Measurements from ENCODE around the gene TXNDC11.

The TXNDC11 gene

DNA sequence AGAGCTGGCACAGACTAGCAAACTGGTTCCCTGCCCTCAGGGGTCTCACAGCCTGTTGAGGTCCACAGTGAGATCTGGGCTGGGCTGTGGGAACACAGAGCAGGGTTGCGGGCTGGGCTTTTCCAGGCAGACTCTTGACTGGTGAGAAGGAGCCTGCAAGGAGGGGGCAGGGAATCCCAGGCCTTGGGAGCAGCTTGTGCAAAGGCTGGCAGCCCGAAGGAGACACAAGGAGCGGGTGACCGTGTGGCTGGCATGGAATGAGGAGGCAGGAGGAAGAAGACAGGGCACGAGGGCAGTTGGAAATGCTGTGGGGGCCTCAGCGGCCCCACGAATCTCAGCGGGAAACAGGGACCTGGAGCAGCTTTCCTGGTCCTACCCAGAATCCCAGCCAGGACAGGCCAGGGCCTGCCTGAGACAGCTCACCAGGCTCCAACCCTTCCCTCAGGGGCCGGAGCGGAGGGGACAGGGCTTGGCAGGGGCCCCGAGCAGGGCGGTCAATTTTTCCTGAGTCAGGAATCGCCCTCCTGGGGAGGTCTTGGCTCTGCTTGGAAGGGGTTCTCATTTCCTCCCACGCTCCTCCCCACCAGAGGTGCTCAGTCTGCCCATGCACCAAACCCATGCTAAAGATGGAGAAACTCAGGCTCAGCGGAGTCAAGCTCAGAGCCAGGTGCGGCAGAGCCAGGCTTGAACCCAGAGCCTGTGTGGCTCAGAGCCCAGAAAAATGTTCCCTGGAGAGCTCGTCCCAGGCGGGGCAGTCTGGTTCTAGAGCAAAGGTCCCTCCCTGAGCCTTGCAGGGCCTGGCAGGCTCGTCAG is 83.6 kb downstream of the TXNDC11 start:
- Histone ChIP-seq H3K36me3 (ENCODE audit: control insufficient read depth, insufficient read depth, low read length) (no peaks in the 10 kb centered on the region), H3K4me3 (replicated peaks; ENCODE audit: low read depth, low read length) (no peak overlapping the region), H3K27me3 (replicated peaks; ENCODE audit: control insufficient read depth, insufficient read depth, low read length) (no peaks in the 10 kb centered on the region; the same call in 1 of the 2 replicates)
- no peak for DNase-seq (ENCODE audit: extremely low read depth, insufficient read length)
- TF ChIP-seq, protein P1, sequence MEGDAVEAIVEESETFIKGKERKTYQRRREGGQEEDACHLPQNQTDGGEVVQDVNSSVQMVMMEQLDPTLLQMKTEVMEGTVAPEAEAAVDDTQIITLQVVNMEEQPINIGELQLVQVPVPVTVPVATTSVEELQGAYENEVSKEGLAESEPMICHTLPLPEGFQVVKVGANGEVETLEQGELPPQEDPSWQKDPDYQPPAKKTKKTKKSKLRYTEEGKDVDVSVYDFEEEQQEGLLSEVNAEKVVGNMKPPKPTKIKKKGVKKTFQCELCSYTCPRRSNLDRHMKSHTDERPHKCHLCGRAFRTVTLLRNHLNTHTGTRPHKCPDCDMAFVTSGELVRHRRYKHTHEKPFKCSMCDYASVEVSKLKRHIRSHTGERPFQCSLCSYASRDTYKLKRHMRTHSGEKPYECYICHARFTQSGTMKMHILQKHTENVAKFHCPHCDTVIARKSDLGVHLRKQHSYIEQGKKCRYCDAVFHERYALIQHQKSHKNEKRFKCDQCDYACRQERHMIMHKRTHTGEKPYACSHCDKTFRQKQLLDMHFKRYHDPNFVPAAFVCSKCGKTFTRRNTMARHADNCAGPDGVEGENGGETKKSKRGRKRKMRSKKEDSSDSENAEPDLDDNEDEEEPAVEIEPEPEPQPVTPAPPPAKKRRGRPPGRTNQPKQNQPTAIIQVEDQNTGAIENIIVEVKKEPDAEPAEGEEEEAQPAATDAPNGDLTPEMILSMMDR (IDR thresholded peaks at IDR 0.05; ENCODE audit: insufficient read depth, low read length, poor library complexity, severe bottlenecking) = no peak

DNA sequence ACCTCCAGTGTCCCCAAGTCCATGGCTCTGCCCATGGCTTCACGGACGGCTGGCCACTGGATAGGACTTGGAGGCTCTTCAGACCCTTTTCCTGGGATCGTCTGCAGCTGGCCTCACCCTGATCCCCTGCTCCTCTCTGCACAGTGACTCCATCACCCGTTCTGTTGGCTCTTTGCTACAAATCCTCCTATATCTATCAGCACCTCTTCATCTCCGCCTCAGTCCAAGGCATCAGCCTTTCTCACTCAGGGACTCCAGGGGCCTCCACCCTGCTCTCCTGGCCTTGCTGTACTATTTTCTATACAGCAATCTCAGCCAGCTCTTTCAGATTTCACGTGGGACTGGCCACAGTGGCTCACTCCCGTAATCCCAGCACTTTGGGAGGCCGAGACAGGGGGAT is 85.1 kb downstream of the TXNDC11 start:
- no peak for DNase-seq (ENCODE audit: extremely low read depth, insufficient read length)
- TF ChIP-seq, protein P1 (IDR thresholded peaks at IDR 0.05; ENCODE audit: insufficient read depth, low read length, poor library complexity, severe bottlenecking) = no peak
- no peak overlapping the region for H3K4me3 ChIP-seq (replicated peaks; ENCODE audit: low read depth, low read length)
- H3K36me3 ChIP-seq (ENCODE audit: control insufficient read depth, insufficient read depth, low read length) = no peaks in the 10 kb centered on the region
- no peaks in the 10 kb centered on the region; the same call in 1 of the 2 replicates for H3K27me3 ChIP-seq (replicated peaks; ENCODE audit: control insufficient read depth, insufficient read depth, low read length)

DNA sequence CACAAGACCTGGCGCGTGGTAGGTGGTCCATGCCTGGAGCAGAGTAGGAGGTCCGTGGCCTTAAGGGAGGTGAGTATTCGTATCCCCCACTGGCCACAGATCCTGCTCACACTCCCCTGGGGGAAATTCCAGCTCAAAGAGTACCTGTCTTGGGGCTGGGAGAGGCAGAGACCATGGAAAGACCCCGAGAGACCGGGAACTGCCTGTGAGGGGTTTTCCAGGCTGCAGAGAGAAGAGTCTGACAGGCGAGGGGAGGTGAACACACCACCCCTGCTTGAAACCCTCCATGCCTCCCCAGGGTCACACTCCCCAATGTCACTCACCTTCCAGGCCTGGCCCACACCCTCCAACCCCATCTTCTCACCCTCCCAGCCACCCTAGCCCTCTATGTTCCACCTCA is 87.0 kb downstream of the TXNDC11 start:
- TF ChIP-seq, protein P1 (IDR thresholded peaks at IDR 0.05; ENCODE audit: insufficient read depth, low read length, poor library complexity, severe bottlenecking) = no peak
- Histone ChIP-seq H3K36me3 (ENCODE audit: control insufficient read depth, insufficient read depth, low read length) (no peaks in the 10 kb centered on the region), H3K27me3 (replicated peaks; ENCODE audit: control insufficient read depth, insufficient read depth, low read length) (no peaks in the 10 kb centered on the region; the same call in 1 of the 2 replicates), H3K4me3 (replicated peaks; ENCODE audit: low read depth, low read length) (no peak overlapping the region)
- DNase-seq (ENCODE audit: extremely low read depth, insufficient read length) = no peak

DNA sequence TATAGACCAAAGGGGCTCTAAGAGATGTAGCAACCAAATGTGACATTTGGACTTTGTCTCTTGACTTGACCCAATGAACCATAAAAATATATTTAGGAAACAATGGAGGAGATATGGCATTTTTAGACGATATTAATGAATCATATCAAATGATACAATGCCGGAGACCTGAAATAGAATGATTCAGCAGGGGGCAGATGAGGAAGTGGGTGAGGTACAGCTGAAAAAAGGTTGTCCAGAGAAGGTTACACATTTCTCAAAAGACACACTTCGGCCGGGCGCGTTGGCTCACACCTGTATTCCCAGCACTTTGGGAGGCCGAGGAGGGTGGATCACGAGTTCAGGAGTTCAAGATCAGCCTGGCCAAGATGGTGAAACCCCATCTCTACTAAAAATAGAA is 90.9 kb downstream of the TXNDC11 start:
- DNase-seq (ENCODE audit: extremely low read depth, insufficient read length) = no peak
- TF ChIP-seq, protein P1 (IDR thresholded peaks at IDR 0.05; ENCODE audit: insufficient read depth, low read length, poor library complexity, severe bottlenecking) = no peak
- Histone ChIP-seq H3K27me3 (replicated peaks; ENCODE audit: control insufficient read depth, insufficient read depth, low read length) (no peaks in the 10 kb centered on the region), H3K4me3 (replicated peaks; ENCODE audit: low read depth, low read length) (no peak overlapping the region), H3K36me3 (ENCODE audit: control insufficient read depth, insufficient read depth, low read length) (no peaks in the 10 kb centered on the region)

DNA sequence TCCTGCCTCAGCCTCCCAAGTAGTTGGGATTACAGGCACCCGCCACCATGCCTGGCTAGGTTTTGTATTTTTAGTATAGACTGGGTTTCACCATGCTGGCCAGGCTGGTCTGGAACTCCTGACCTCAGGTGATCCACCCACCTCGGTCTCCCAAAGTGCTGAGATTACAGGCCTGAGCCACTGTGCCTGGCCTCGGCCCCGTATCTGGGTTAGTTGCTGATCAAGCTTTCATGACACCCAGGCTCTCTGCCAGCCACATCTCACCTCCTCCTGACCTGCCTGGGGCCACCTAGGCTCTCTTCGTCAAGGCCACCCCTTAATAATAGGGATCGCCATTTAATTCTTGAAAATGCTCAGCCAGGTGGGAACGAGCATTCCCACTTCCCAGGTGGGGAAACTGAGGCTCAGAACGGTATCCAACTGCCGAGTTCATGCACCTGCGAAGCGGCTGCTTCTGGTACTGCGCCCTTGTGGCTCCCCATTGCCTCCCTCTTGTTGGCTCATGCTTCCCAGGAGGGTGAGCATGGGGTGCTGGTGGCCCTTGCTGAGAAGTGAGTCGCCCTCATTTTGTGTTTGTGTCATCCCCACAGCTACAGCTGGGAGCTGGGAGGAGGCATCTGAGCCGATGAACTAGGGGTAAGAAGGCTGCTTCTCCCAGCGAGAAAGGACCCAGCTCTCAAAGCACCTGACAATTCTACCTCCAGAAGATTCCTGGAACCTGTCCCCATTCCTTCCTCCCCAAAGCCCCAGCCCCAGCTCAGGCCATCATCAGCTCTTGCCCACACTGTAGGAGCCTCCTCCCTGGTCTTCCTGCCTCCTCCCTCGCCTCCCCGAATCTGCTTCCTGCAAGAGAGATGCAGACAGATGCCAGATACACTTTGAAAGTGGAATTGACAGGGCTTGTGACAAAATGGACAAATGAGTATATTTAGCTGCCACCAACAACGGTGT is 91.7 kb downstream of the TXNDC11 start:
- Histone ChIP-seq H3K36me3 (ENCODE audit: control insufficient read depth, insufficient read depth, low read length) (no peaks in the 10 kb centered on the region), H3K27me3 (replicated peaks; ENCODE audit: control insufficient read depth, insufficient read depth, low read length) (no peaks in the 10 kb centered on the region), H3K4me3 (replicated peaks; ENCODE audit: low read depth, low read length) (no peak overlapping the region)
- TF ChIP-seq, protein P1 (IDR thresholded peaks at IDR 0.05; ENCODE audit: insufficient read depth, low read length, poor library complexity, severe bottlenecking) = no peak
- DNase-seq (ENCODE audit: extremely low read depth, insufficient read length) = no peak
